HEK293 (cell line): ENCODE data around the gene DIP2A.

Experiments
- CTCF ChIA-PET: fragments of 350-600 bp; formaldehyde crosslinking; extraction: SDS; loops from one replicate; lab custom pipeline; 2021; ENCODE audit warnings: antibody characterized with exemption; lab: Yijun Ruan, JAX
- POLR2A ChIA-PET: fragments of 300-600 bp; formaldehyde crosslinking; extraction: SDS; loops from one replicate; lab custom pipeline; 2020; ENCODE audit warnings: antibody characterized with exemption, inconsistent platforms; lab: Yijun Ruan, JAX
- H3K27ac ChIP-seq: fragments of 200-500 bp; sonication (Bioruptor generic); 2 replicates; pipeline ENCODE4 v1.5.1; 2014; ENCODE audit warnings: low read depth, low read length, control low read depth, inconsistent platforms; ENCODE audit errors: extremely low read depth
- H3K36me3 ChIP-seq, 2 experiments: fragments of 200-500 bp in 1 of 2; sonication (Bioruptor generic) in 1 of 2; 1 replicate in 1 of 2; 2 replicates in 1 of 2; pipeline ENCODE4 v1.5.1; 2014 to 2017; ENCODE audit warnings: inconsistent platforms in 2 of 2, low read length in 2 of 2; ENCODE audit not compliant: control insufficient read depth in 2 of 2, insufficient read depth in 1 of 2
- H3K4me1 ChIP-seq: fragments of 200-500 bp; sonication (Bioruptor generic); 2 replicates; pipeline ENCODE4 v1.5.1; 2014; ENCODE audit warnings: mild to moderate bottlenecking, low read length, inconsistent platforms; ENCODE audit not compliant: control insufficient read depth, insufficient read depth
- H3K4me3 ChIP-seq: 2 replicates; pipeline ENCODE4 v1.5.1; 2011; ENCODE audit warnings: low read depth, mild to moderate bottlenecking, control low read depth, low read length, moderate library complexity
- H3K9me3 ChIP-seq: fragments of 200-500 bp; sonication (Bioruptor generic); 2 replicates; pipeline ENCODE4 v1.5.1; 2014; ENCODE audit warnings: low read depth, low read length, inconsistent platforms; ENCODE audit not compliant: control insufficient read depth, insufficient read depth
- ATF2 ChIP-seq: fragments of 450-650 bp; formaldehyde crosslinking; IDR thresholded peaks from 2 replicates; pipeline ENCODE4 v1.5.1; 2016; ENCODE audit warnings: missing biosample characterization, missing genetic modification characterization, low read depth
- EGR2 ChIP-seq: fragments of 450-650 bp; formaldehyde crosslinking; IDR thresholded peaks from 2 replicates; pipeline ENCODE4 v1.5.1; 2016; ENCODE audit warnings: low read depth, missing biosample characterization, missing genetic modification characterization
- KLF10 ChIP-seq: fragments of 450-650 bp; IDR thresholded peaks from 2 replicates; pipeline ENCODE4 v1.5.1; 2018; ENCODE audit warnings: missing biosample characterization, mild to moderate bottlenecking, missing genetic modification characterization
- PBX3 ChIP-seq: sonication (generic); formaldehyde crosslinking; IDR thresholded peaks from 2 replicates; pipeline ENCODE4 v1.8.1; 2022; ENCODE audit warnings: mild to moderate bottlenecking, moderate library complexity, missing genetic modification reagents
- SP7 ChIP-seq: fragments of 450-650 bp; formaldehyde crosslinking; IDR thresholded peaks from 2 replicates; pipeline ENCODE4 v1.5.1; 2016; ENCODE audit warnings: missing biosample characterization, missing genetic modification characterization
- TSHZ1 ChIP-seq: fragments of 450-650 bp; formaldehyde crosslinking; IDR thresholded peaks from 2 replicates; pipeline ENCODE4 v1.5.1; 2016; ENCODE audit warnings: missing biosample characterization, missing genetic modification characterization, borderline replicate concordance
- YY1 ChIP-seq: fragments of 450-650 bp; formaldehyde crosslinking; IDR thresholded peaks from 2 replicates; pipeline ENCODE4 v1.5.1; 2018; ENCODE audit warnings: missing biosample characterization, missing genetic modification characterization
- ZFP41 ChIP-seq: fragments of 450-650 bp; formaldehyde crosslinking; IDR thresholded peaks from 2 replicates; pipeline ENCODE4 v1.5.1; 2016; ENCODE audit warnings: missing biosample characterization, missing genetic modification characterization, borderline replicate concordance
- ZNF132 ChIP-seq: fragments of 450-650 bp; formaldehyde crosslinking; IDR thresholded peaks from 2 replicates; pipeline ENCODE4 v1.5.1; 2017; ENCODE audit warnings: missing biosample characterization, missing genetic modification characterization, borderline replicate concordance
- ZNF24 ChIP-seq: fragments of 450-650 bp; formaldehyde crosslinking; IDR thresholded peaks from 2 replicates; pipeline ENCODE4 v1.5.1; 2016; ENCODE audit warnings: missing biosample characterization, missing genetic modification characterization
- ZNF248 ChIP-seq: fragments of 450-650 bp; formaldehyde crosslinking; IDR thresholded peaks from 2 replicates; pipeline ENCODE4 v1.5.1; 2017; ENCODE audit warnings: missing biosample characterization, missing genetic modification characterization
- ZNF362 ChIP-seq: fragments of 450-650 bp; formaldehyde crosslinking; IDR thresholded peaks from 2 replicates; pipeline ENCODE4 v1.5.1; 2016; ENCODE audit warnings: missing biosample characterization, missing genetic modification characterization
- ZNF501 ChIP-seq: fragments of 450-650 bp; formaldehyde crosslinking; IDR thresholded peaks from 2 replicates; pipeline ENCODE4 v1.5.1; 2016; ENCODE audit warnings: missing biosample characterization, missing genetic modification characterization
- ZNF660 ChIP-seq: fragments of 450-650 bp; IDR thresholded peaks from 2 replicates; pipeline ENCODE4 v1.5.1; 2018; ENCODE audit warnings: missing biosample characterization, mild to moderate bottlenecking, missing genetic modification characterization
- ZNF707 ChIP-seq: fragments of 450-650 bp; formaldehyde crosslinking; IDR thresholded peaks from 2 replicates; pipeline ENCODE4 v1.5.1; 2016; ENCODE audit warnings: missing biosample characterization, missing genetic modification characterization
- ZNF768 ChIP-seq: fragments of 450-650 bp; formaldehyde crosslinking; IDR thresholded peaks from 2 replicates; pipeline ENCODE4 v1.5.1; 2018; ENCODE audit warnings: missing biosample characterization, mild to moderate bottlenecking, missing genetic modification characterization

The DIP2A gene

GRCh38 chr21:46542588-46543124 is 84.0 kb downstream of the DIP2A start:
- H3K4me1 ChIP-seq = no peaks in the 10 kb centered on the region
- no peaks in the 10 kb centered on the region for H3K9me3 ChIP-seq
- peaks cover 7 to 87% of the 10 kb centered on the region in 2 experiments for H3K36me3 ChIP-seq
- TF ChIP-seq TSHZ1 (tag by site-specific recombination) (no peak), EGR2 (tag by site-specific recombination) (no peak), PBX3 (CRISPR knock-in tag) (no peak), SP7 (tag by site-specific recombination) (no peak), ZNF248 (tag by site-specific recombination) (no peak), ATF2 (no peak), KLF10 (no peak), ZNF660 (no peak), ZNF768 (tag by site-specific recombination) (no peak), YY1 (tag by site-specific recombination) (no peak), ZNF707 (tag by site-specific recombination) (no peak), ZNF501 (tag by site-specific recombination) (no peak), ZFP41 (tag by site-specific recombination) (no peak)
- H3K27ac ChIP-seq = no peak overlapping the region
- ChIA-PET CTCF (interaction anchor here (0.6 kb wide), 1 partner anchor 24 kb away, joined by 3 read pairs; no protein-coding TSS in a partner anchor), POLR2A (no interaction called here)
- no peak overlapping the region for H3K4me3 ChIP-seq

- POLR2A ChIA-PET = no interaction called here
- Histone ChIP-seq H3K4me3 (no peak overlapping the region), H3K9me3 (no peaks in the 10 kb centered on the region), H3K36me3 (peaks cover 12 to 86% of the 10 kb centered on the region in 2 experiments), H3K27ac (no peak overlapping the region), H3K4me1 (no peaks in the 10 kb centered on the region)
- TF ChIP-seq ZNF24 (tag by site-specific recombination) = no peak
- no peak for TF ChIP-seq ZNF362
- CTCF ChIA-PET = no interaction called here
These were observed 84.6 kb downstream of the DIP2A start for GRCh38 chr21:46543306-46543705.

GRCh38 chr21:46544003-46544402 is 85.3 kb downstream of the DIP2A start:
- TF ChIP-seq TSHZ1 (tag by site-specific recombination) (no peak), ZNF132 (tag by site-specific recombination) (no peak)
- Histone ChIP-seq H3K27ac (no peak overlapping the region), H3K9me3 (no peaks in the 10 kb centered on the region), H3K4me1 (no peaks in the 10 kb centered on the region), H3K4me3 (no peak overlapping the region), H3K36me3 (peaks cover 12 to 84% of the 10 kb centered on the region in 2 experiments)
- ChIA-PET CTCF (no interaction called here), POLR2A (no interaction called here)
